ENCODE results near the gene TENM3. TPM values are rescaled to one million over a fixed set of nuclear protein-coding genes. Genes with fewer than 3 reads are reported as not detected.

TENM3 gene
- total and polyA plus RNA-seq, 10 of the 15 experiments (the other 5 are each of a cell fraction or from before 2014, with no cell fraction given), result 0.01 to 1.7 (median 0.08) TPM; not detected in 2

DNA sequence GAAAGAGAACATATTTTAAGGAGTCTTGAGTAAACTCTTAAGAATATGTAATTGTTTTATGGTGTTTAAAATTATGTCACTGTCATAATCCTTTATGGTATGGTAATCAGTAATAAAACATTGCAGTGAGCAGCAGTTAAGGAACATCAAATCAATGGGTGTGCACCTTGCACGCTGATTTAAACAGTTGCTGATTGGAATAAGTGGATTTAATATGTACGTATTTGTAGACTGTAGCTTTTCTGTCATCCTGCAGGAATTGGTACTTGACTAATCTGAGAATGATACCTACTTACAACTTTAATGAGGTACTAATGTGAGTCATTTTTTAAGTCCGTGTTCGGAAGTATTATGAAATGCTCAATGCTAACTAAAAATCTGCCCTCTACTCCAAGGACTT is 461.7 kb downstream of the TENM3 start:
- no peak overlapping the region for H3K9ac ChIP-seq (ENCODE audit: control insufficient read depth, insufficient read depth, low read length)
- DNase-seq (ENCODE audit: low read depth, low spot score) (no peak), ATAC-seq (no peak), FAIRE-seq (no peak)
- H3K4me1 ChIP-seq (ENCODE audit: control insufficient read depth, insufficient read depth, low read length), result no peaks in the 10 kb centered on the region
- 49% methylated on average over 4 of the region's 4 CpGs for WGBS (ENCODE audit: insufficient coverage, insufficient replicate concordance, low lambda C conversion rate, missing lambda C conversion rate)
- POLR2A ChIA-PET, result no interaction called here
- H3K4me3 ChIP-seq, result no peak overlapping the region
- H3K79me2 ChIP-seq (ENCODE audit: control insufficient read depth, insufficient read depth, low read length), result no peaks in the 10 kb centered on the region
- no peak for TF ChIP-seq SP1 (IDR thresholded peaks at IDR 0.05; ENCODE audit: low read depth, low read length)
- no peak for TF ChIP-seq TCF3 (IDR thresholded peaks at IDR 0.05; ENCODE audit: borderline replicate concordance, insufficient read depth, low read depth, low read length)
- TF ChIP-seq ZNF24 (IDR thresholded peaks at IDR 0.05), result no peak
- TF ChIP-seq NR2C2 (IDR thresholded peaks at IDR 0.05; ENCODE audit: borderline replicate concordance, control insufficient read depth, insufficient read length, low read depth), result no peak
- no peak for TF ChIP-seq CBFB (IDR thresholded peaks at IDR 0.05; ENCODE audit: low read depth)
- TF ChIP-seq POLR2AphosphoS5 (IDR thresholded peaks at IDR 0.05; ENCODE audit: low read length), result no peak
- TF ChIP-seq NRF1 (conservative IDR thresholded peaks at IDR 0.05; ENCODE audit: low read depth, low read length), result no peak
- TF ChIP-seq GABPA (IDR thresholded peaks at IDR 0.05; ENCODE audit: low read depth), result no peak
- TF ChIP-seq MXI1 (IDR thresholded peaks at IDR 0.05; ENCODE audit: low read depth, low read length), result no peak
- in situ Hi-C loops (cut with MboI), result no loop called here
- no peak overlapping the region for H3K27ac ChIP-seq (ENCODE audit: control insufficient read depth, insufficient read depth)
- no TSS peak for BruUV-seq (replicated peaks)
- H4K20me1 ChIP-seq (ENCODE audit: control insufficient read depth, insufficient read depth), result no peaks in the 10 kb centered on the region
- no peaks in the 10 kb centered on the region for H3K9me3 ChIP-seq (replicated peaks; ENCODE audit: control insufficient read depth, insufficient read depth, low read length)
- H3K27me3 ChIP-seq (replicated peaks in 1 of 2; ENCODE audit: control insufficient read depth in 2 of 2, insufficient read depth in 2 of 2, low read length in 1 of 2), result no peaks in the 10 kb centered on the region
- intact Hi-C loops (cut with micrococcal nuclease; ENCODE audit: unreplicated experiment), result no loop called here
- no peaks in the 10 kb centered on the region for H3K36me3 ChIP-seq (ENCODE audit: control insufficient read depth in 2 of 2, insufficient read depth in 2 of 2, low read length in 1 of 2)
- RAD21 ChIA-PET (ENCODE audit: unreplicated experiment), result no interaction called here
- no peak overlapping the region for H2AFZ ChIP-seq (ENCODE audit: control insufficient read depth, low read depth, low read length)
- SMC1A ChIA-PET (ENCODE audit: uncharacterized antibody, unreplicated experiment), result no interaction called here
- CTCF ChIA-PET, result no interaction called here
- no peak overlapping the region for H3K4me2 ChIP-seq (ENCODE audit: control insufficient read depth, insufficient read depth)

DNA sequence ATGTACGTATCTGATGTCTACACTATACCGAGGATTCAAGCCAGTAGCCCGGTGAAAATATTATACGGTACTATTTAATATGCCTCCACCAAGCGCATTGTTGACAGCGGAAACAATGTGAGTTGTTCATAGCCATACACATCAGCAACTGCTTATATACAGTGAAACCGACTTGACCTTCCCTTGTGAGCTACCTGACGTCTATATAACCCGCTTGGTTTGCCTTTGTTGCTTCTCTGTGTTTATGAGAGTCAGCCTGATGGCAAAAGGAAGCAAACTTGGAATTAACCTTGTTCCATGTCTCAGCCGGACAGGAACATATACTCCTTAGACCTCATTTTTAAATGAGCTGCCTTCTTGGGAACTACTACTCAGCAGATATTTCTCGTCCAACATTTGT is 462.2 kb downstream of the TENM3 start:
- RAD21 ChIA-PET (ENCODE audit: unreplicated experiment), result no interaction called here
- intact Hi-C loops (cut with micrococcal nuclease; ENCODE audit: unreplicated experiment), result no loop called here
- TF ChIP-seq RFX5 (IDR thresholded peaks at IDR 0.05; ENCODE audit: low read depth, low read length) (no peak), MTA3 (IDR thresholded peaks at IDR 0.05; ENCODE audit: borderline replicate concordance, low read length) (no peak), ZNF207 (IDR thresholded peaks at IDR 0.05; ENCODE audit: borderline replicate concordance) (no peak), ZNF384 (IDR thresholded peaks at IDR 0.05; ENCODE audit: borderline replicate concordance, low read depth, low read length) (no peak), USF1 (IDR thresholded peaks at IDR 0.05; ENCODE audit: borderline replicate concordance, extremely low read length, insufficient read depth, low read depth, low read length) (no peak), ZBED1 (IDR thresholded peaks at IDR 0.05; ENCODE audit: borderline replicate concordance) (no peak), ZBTB11 (CRISPR knock-in tag; IDR thresholded peaks at IDR 0.05) (no peak)

More for the DNA sequence above, 462.2 kb downstream of the TENM3 start:
- ChIA-PET SMC1A (ENCODE audit: uncharacterized antibody, unreplicated experiment) (no interaction called here), CTCF (no interaction called here), POLR2A (no interaction called here)
- Histone ChIP-seq H3K9ac (ENCODE audit: control insufficient read depth, insufficient read depth, low read length) (no peak overlapping the region), H3K4me3 (no peak overlapping the region), H3K36me3 (ENCODE audit: control insufficient read depth in 2 of 2, insufficient read depth in 2 of 2, low read length in 1 of 2) (no peaks in the 10 kb centered on the region), H3K9me3 (replicated peaks; ENCODE audit: control insufficient read depth, insufficient read depth, low read length) (no peaks in the 10 kb centered on the region), H3K79me2 (ENCODE audit: control insufficient read depth, insufficient read depth, low read length) (no peaks in the 10 kb centered on the region), H3K4me2 (ENCODE audit: control insufficient read depth, insufficient read depth) (no peak overlapping the region), H3K4me1 (ENCODE audit: control insufficient read depth, insufficient read depth, low read length) (no peaks in the 10 kb centered on the region), H3K27ac (ENCODE audit: control insufficient read depth, insufficient read depth) (no peak overlapping the region), H4K20me1 (ENCODE audit: control insufficient read depth, insufficient read depth) (no peaks in the 10 kb centered on the region), H3K27me3 (replicated peaks in 1 of 2; ENCODE audit: control insufficient read depth in 2 of 2, insufficient read depth in 2 of 2, low read length in 1 of 2) (no peaks in the 10 kb centered on the region), H2AFZ (ENCODE audit: control insufficient read depth, low read depth, low read length) (no peak overlapping the region)
- ATAC-seq (no peak), DNase-seq (ENCODE audit: low read depth, low spot score) (no peak), FAIRE-seq (no peak)
- BruUV-seq (replicated peaks), result no TSS peak
- WGBS (ENCODE audit: insufficient coverage, insufficient replicate concordance, low lambda C conversion rate, missing lambda C conversion rate), result 50% methylated on average over 11 of the region's 11 CpGs
- in situ Hi-C loops (cut with MboI), result no loop called here

Data from GM12878 (cell line).